Smooth muscle cell (in vitro differentiated cells): ENCODE measurements around the gene HDAC8. TPM values are rescaled to one million over a fixed set of nuclear protein-coding genes. Genes with fewer than 3 reads are reported as not detected.

Source experiments
- DNase-seq: peaks from one replicate; lab custom pipeline; 2025; ENCODE audit not compliant: unreplicated experiment; lab: John Stamatoyannopoulos, UW
- H2AFZ ChIP-seq: fragments of 200-600 bp; sonication (generic); 2 replicates; pipeline ENCODE4 v1.6.0; 2016; ENCODE audit warnings: antibody characterized with exemption, low read depth, mild to moderate bottlenecking
- H3F3A ChIP-seq: fragments of 200-600 bp; sonication (generic); 2 replicates; pipeline ENCODE4 v1.6.0; 2017; ENCODE audit warnings: antibody characterized with exemption, low read depth
- H3K27ac ChIP-seq: fragments of 200-600 bp; sonication (generic); 2 replicates; pipeline ENCODE4 v1.5.1; 2016; ENCODE audit warnings: low read depth, mild to moderate bottlenecking
- H3K27me3 ChIP-seq: fragments of 200-600 bp; sonication (generic); 2 replicates; pipeline ENCODE4 v1.6.1; 2016; ENCODE audit warnings: low read depth, mild to moderate bottlenecking
- H3K36me3 ChIP-seq: fragments of 200-600 bp; sonication (generic); 2 replicates; pipeline ENCODE4 v1.5.1; 2016; ENCODE audit warnings: low read depth
- H3K4me1 ChIP-seq: fragments of 200-600 bp; sonication (generic); 2 replicates; pipeline ENCODE4 v1.5.1; 2016; ENCODE audit warnings: low read depth
- H3K4me2 ChIP-seq: fragments of 200-600 bp; sonication (generic); 2 replicates; pipeline ENCODE4 v1.6.0; 2016; ENCODE audit warnings: mild to moderate bottlenecking
- H3K4me3 ChIP-seq: fragments of 200-600 bp; sonication (generic); 2 replicates; pipeline ENCODE4 v1.5.1; 2016; ENCODE audit warnings: mild to moderate bottlenecking
- H3K79me2 ChIP-seq: fragments of 200-600 bp; sonication (generic); 2 replicates; pipeline ENCODE4 v1.6.0; 2016; ENCODE audit warnings: low read depth, mild to moderate bottlenecking
- H3K9ac ChIP-seq: fragments of 200-600 bp; sonication (generic); 2 replicates; pipeline ENCODE4 v1.6.0; 2016; ENCODE audit warnings: low read depth
- H3K9me3 ChIP-seq: fragments of 200-600 bp; sonication (generic); replicated peaks from 2 replicates; pipeline ENCODE4 v1.5.1; 2016; ENCODE audit warnings: low read depth
- H4K20me1 ChIP-seq: fragments of 200-600 bp; sonication (generic); 2 replicates; pipeline ENCODE4 v1.6.0; 2016; ENCODE audit warnings: low read depth
- WGBS: methylation state at CpG from one replicate; pipeline ENCODE4 v1.1.7; 2016; ENCODE audit warnings: low lambda C conversion rate; 5-methylcytosine and 5-hydroxymethylcytosine counted together
- polyA plus RNA-seq: library from polyadenylated mRNA; unstranded; fragments of >200 nt; fragmentation: Nextera tagmentation; extraction: Ambion mirVana; gene quantifications from 2 replicates; pipeline ENCODE4 v1.2.1, GENCODE V29; 2016
- total RNA-seq: library from RNA; depleted of rRNA; stranded (reverse); fragments of >200 nt; gene quantifications from 2 replicates; pipeline ENCODE4 v1.2.3, GENCODE V29; 2014
- TF ChIP-seq, protein P1 (sequence below): fragments of 200-600 bp; sonication (generic); IDR thresholded peaks from 2 replicates; pipeline ENCODE4 v1.5.1; 2017; ENCODE audit warnings: borderline replicate concordance, mild to moderate bottlenecking, antibody characterized with exemption; ENCODE audit not compliant: insufficient read depth, poor library complexity, severe bottlenecking

The HDAC8 gene
- total and polyA plus RNA-seq, 2 experiments from 2014 or later: 23.1 to 40.7 TPM

DNA sequence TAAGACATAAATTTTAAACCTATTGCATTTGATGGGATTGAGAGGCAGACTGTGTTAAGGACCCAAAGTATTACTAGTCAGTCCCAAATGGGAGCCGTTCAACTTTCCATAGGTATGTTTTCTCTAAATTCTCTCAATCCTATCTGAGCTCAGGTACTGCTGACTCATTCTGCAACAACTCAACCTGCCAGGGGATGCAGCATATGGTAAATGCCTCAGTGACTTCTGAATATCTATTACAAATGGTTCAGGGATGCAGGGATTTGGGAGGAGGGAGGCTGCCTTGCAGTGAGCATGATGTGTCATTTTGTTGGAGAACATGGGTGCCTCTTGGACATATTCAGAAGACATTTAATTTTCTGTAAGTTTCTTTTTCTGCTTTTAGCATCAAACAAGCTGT is 97.3 kb downstream of the HDAC8 start:
- Histone ChIP-seq H3K36me3 (no peaks in the 10 kb centered on the region), H3K9me3 (peaks cover 4% of the 10 kb centered on the region), H3K9ac (no peak overlapping the region), H3K27me3 (no peaks in the 10 kb centered on the region), H3K4me3 (no peak overlapping the region), H2AFZ (no peak overlapping the region), H3K27ac (no peak overlapping the region), H3K79me2 (no peaks in the 10 kb centered on the region), H4K20me1 (no peaks in the 10 kb centered on the region), H3K4me1 (no peaks in the 10 kb centered on the region), H3F3A (no peaks in the 10 kb centered on the region), H3K4me2 (no peak overlapping the region)
- DNase-seq: no peak
- 74% methylated on average over 1 of the region's 1 CpG for WGBS
- TF ChIP-seq, protein P1, sequence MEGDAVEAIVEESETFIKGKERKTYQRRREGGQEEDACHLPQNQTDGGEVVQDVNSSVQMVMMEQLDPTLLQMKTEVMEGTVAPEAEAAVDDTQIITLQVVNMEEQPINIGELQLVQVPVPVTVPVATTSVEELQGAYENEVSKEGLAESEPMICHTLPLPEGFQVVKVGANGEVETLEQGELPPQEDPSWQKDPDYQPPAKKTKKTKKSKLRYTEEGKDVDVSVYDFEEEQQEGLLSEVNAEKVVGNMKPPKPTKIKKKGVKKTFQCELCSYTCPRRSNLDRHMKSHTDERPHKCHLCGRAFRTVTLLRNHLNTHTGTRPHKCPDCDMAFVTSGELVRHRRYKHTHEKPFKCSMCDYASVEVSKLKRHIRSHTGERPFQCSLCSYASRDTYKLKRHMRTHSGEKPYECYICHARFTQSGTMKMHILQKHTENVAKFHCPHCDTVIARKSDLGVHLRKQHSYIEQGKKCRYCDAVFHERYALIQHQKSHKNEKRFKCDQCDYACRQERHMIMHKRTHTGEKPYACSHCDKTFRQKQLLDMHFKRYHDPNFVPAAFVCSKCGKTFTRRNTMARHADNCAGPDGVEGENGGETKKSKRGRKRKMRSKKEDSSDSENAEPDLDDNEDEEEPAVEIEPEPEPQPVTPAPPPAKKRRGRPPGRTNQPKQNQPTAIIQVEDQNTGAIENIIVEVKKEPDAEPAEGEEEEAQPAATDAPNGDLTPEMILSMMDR: no peak

DNA sequence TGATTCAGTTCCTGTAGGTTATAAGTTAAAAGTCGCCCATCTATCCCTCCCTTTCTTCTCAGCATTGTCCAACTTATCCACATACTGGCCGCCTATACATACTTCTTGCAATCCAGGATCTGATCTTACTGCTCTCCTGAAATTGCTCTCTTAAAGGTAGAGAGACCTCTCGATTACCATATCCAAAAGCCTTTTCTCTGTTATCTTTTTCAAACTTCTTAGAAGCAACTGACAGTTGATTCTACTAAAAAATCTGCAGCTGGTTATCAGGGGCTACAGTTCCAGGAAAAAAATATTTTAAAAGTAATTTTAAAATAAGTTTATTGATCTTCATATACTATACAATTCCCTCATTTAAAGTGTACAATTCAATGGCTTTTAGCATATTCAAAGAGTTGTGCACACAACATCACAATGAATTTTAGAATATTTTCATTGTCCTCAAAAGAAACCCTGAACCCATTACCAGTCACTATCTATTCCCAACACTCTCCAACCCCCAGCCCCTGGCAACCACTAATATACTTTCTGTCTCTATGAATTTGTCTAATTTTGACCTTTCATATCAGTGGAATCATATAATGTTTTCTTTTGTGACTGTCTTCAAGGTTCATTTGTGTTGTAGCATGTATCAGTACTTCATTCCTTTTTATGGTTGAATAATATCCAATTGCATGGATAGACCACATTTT is 102.0 kb downstream of the HDAC8 start:
- Histone ChIP-seq H3F3A (no peaks in the 10 kb centered on the region), H3K4me2 (no peak overlapping the region), H3K36me3 (no peaks in the 10 kb centered on the region), H3K4me3 (no peak overlapping the region), H3K9ac (no peak overlapping the region), H3K27ac (no peak overlapping the region), H3K79me2 (no peaks in the 10 kb centered on the region), H4K20me1 (no peaks in the 10 kb centered on the region), H3K9me3 (peaks cover 4% of the 10 kb centered on the region), H2AFZ (no peak overlapping the region), H3K27me3 (no peaks in the 10 kb centered on the region), H3K4me1 (no peaks in the 10 kb centered on the region)
- no peak for DNase-seq
- TF ChIP-seq, protein P1: no peak
- WGBS: 77% methylated on average over 3 of the region's 3 CpGs

DNA sequence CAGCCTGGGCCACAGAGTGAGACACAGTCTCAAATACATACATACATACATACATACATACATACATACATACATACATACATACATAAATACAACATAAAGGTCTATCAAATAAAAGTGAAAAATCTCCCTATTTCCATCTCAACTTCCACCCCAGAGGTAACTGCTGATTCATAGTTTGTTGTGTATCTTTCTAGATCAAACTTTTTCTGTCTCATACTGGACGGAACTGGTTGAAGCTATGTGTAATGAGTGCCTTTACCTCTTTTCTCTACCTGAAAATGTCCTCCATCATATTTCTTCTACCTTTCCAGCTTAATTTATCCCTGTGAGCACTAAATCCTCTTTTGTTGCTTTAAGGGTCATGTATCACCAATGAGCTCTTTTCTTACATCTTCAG is 102.5 kb downstream of the HDAC8 start:
- Histone ChIP-seq H3K4me3 (no peak overlapping the region), H3K27ac (no peak overlapping the region), H3K4me2 (no peak overlapping the region), H3F3A (no peaks in the 10 kb centered on the region), H3K79me2 (no peaks in the 10 kb centered on the region), H3K9ac (no peak overlapping the region), H3K36me3 (no peaks in the 10 kb centered on the region), H3K9me3 (peaks cover 4% of the 10 kb centered on the region), H3K27me3 (no peaks in the 10 kb centered on the region), H4K20me1 (no peaks in the 10 kb centered on the region), H2AFZ (no peak overlapping the region), H3K4me1 (no peaks in the 10 kb centered on the region)
- TF ChIP-seq, protein P1: no peak
- WGBS: 90% methylated on average over 1 of the region's 1 CpG
- no peak for DNase-seq

DNA sequence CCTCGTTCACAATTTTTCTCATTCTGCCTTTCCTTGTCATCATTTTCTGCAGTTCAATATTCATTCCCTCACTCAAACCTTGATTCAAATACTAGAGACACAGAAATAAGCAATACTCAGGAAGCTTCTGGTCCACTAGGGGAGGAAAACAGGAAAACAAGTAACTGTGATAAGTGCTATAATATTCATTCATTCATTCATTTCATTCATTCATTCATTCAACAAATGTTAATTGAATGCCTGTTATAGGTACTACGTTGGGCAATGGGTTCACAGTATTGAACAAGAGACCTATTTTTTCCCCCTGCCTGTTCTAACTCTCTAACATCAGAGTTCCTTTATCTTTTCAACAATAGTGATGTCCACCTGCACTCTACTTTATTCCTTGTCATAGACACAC is 104.0 kb downstream of the HDAC8 start:
- H3K27ac ChIP-seq: no peak overlapping the region
- DNase-seq: no peak
- H4K20me1 ChIP-seq: no peaks in the 10 kb centered on the region
- H3K79me2 ChIP-seq: no peaks in the 10 kb centered on the region
- no peak overlapping the region for H3K9ac ChIP-seq
- H3K27me3 ChIP-seq: no peaks in the 10 kb centered on the region
- peaks cover 4% of the 10 kb centered on the region for H3K9me3 ChIP-seq
- H2AFZ ChIP-seq: no peak overlapping the region
- 62% methylated on average over 2 of the region's 2 CpGs for WGBS
- H3K4me3 ChIP-seq: no peak overlapping the region
- H3K4me1 ChIP-seq: no peaks in the 10 kb centered on the region
- H3K36me3 ChIP-seq: no peaks in the 10 kb centered on the region
- TF ChIP-seq, protein P1: no peak
- no peaks in the 10 kb centered on the region for H3F3A ChIP-seq
- no peak overlapping the region for H3K4me2 ChIP-seq
